ENCODE results near the gene METAP1D. TPM values are rescaled to one million over a fixed set of nuclear protein-coding genes. Genes with fewer than 3 reads are reported as not detected.
A peak's percentile ranks its signal among the peaks of the same experiment; 100 is the strongest.
"Not testable (repeated sequence)": the region's sequence is repeated elsewhere in the genome, so short reads cannot be mapped to it uniquely, and the experiment has no call there.

The METAP1D gene
- total and polyA plus RNA-seq, 8 donors, result 2.9 to 16.2 (median 4.7) TPM

GRCh38 chr2:172109256-172109987, 109.7 kb downstream of the METAP1D start:
- intact Hi-C loops (cut with DNase I; ENCODE audit: low total_unique reads), result loop anchor here (10.0 kb wide), 2 partner anchors 295 to 405 kb away; no protein-coding TSS in a partner anchor
- H3K4me1 ChIP-seq, result peaks cover 12 to 26% (median 20%) of the 10 kb centered on the region in 4 donors
- WGBS, 5 donors, result 36 to 48% (median 43%) methylated on average over 29 of the region's 29 CpGs
- no peak for TF ChIP-seq EP300 (IDR thresholded peaks at IDR 0.05)
- no peak for TF ChIP-seq POLR2AphosphoS5 (IDR thresholded peaks at IDR 0.05)
- TF ChIP-seq POLR2A (IDR thresholded peaks at IDR 0.05), result no peak
- TF ChIP-seq, protein P1, sequence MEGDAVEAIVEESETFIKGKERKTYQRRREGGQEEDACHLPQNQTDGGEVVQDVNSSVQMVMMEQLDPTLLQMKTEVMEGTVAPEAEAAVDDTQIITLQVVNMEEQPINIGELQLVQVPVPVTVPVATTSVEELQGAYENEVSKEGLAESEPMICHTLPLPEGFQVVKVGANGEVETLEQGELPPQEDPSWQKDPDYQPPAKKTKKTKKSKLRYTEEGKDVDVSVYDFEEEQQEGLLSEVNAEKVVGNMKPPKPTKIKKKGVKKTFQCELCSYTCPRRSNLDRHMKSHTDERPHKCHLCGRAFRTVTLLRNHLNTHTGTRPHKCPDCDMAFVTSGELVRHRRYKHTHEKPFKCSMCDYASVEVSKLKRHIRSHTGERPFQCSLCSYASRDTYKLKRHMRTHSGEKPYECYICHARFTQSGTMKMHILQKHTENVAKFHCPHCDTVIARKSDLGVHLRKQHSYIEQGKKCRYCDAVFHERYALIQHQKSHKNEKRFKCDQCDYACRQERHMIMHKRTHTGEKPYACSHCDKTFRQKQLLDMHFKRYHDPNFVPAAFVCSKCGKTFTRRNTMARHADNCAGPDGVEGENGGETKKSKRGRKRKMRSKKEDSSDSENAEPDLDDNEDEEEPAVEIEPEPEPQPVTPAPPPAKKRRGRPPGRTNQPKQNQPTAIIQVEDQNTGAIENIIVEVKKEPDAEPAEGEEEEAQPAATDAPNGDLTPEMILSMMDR (IDR thresholded peaks at IDR 0.05), result no peak
- H3K27ac ChIP-seq, result no peak overlapping the region
- H3K27me3 ChIP-seq, result peaks cover 21 to 79% (median 54%) of the 10 kb centered on the region in 3 donors
- no peaks in the 10 kb centered on the region for H3K9me3 ChIP-seq
- no peaks in the 10 kb centered on the region for H3K36me3 ChIP-seq
- no peak overlapping the region for H3K4me3 ChIP-seq
- no peak for DNase-seq

DNA sequence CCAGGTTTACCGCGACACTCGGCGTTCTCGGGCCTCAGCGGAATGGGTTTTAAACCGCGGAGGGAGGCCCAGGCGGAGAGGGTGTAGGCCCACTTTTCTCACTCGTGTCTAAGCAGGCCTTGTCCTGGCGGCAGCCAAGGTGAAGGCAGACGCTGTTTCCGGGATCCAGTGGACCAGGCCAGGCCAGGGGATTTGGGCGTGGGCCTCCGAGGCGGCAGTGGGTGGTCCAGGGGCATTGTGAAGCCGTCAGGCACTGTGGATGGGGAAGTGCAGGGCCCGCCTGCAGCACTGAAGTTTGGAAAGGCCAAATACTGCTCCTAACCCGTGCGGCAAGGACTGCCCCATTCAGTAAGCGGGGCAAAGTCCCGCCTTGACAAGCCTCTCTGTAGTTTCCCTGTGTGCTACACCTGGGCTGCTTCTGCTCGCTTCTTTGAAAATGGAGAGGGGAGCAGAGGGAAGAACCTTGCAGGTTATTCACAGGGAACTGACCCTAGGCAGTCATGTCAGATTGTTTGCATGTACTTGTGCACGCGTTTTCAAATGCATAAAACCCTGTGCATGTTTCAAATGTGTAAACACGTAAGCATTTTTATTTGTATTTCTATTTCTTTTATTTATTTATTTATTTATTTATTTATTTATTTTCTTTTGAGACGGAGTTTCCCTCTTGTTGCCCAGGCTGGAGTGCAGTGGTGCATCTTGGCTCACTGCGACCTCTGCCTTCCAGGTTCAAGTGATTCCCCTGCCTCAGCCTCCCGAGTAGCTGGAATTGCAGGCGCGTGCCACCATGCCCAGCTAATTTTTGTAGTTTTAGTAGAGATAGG, 110.4 kb downstream of the METAP1D start:
- intact Hi-C loops (cut with DNase I; ENCODE audit: low total_unique reads), result loop anchor here (10.0 kb wide), 2 partner anchors 295 to 405 kb away; no protein-coding TSS in a partner anchor
- 50 to 68% (median 62%) methylated on average over 30 to 31 of the region's 31 CpGs for WGBS, 5 donors
- no peak overlapping the region for H3K27ac ChIP-seq
- H3K36me3 ChIP-seq, result no peaks in the 10 kb centered on the region
- H3K4me1 ChIP-seq, result peaks cover 12 to 26% (median 20%) of the 10 kb centered on the region in 4 donors
- no peaks in the 10 kb centered on the region for H3K9me3 ChIP-seq
- no peak overlapping the region for H3K4me3 ChIP-seq
- DNase-seq, result peak in 1 of 2 donors; percentile 30
- TF ChIP-seq POLR2AphosphoS5 (IDR thresholded peaks at IDR 0.05) (no peak), POLR2A (IDR thresholded peaks at IDR 0.05) (no peak), EP300 (IDR thresholded peaks at IDR 0.05) (no peak)
- TF ChIP-seq, protein P1 (IDR thresholded peaks at IDR 0.05), result no peak
- peaks cover 17 to 73% (median 47%) of the 10 kb centered on the region in 3 donors for H3K27me3 ChIP-seq

- Histone ChIP-seq H3K4me3 (no peak overlapping the region), H3K27me3 (peaks cover 0 to 50% (median 18%) of the 10 kb centered on the region in 3 donors), H3K9me3 (no peaks in the 10 kb centered on the region), H3K27ac (no peak overlapping the region), H3K4me1 (no peaks in the 10 kb centered on the region), H3K36me3 (no peaks in the 10 kb centered on the region)
- DNase-seq, result peak in 1 of 2 donors; percentile 50
- WGBS, 5 donors, result 25 to 48% (median 44%) methylated on average over 2 of the region's 2 CpGs
- no peak for TF ChIP-seq EP300 (IDR thresholded peaks at IDR 0.05)
- TF ChIP-seq, protein P1 (IDR thresholded peaks at IDR 0.05), result peak in 1 of 7 experiments; percentile 5
- intact Hi-C loops (cut with DNase I; ENCODE audit: low total_unique reads), result no loop called here
Observed at GRCh38 chr2:172113617-172114016, 113.9 kb downstream of the METAP1D start.

DNA sequence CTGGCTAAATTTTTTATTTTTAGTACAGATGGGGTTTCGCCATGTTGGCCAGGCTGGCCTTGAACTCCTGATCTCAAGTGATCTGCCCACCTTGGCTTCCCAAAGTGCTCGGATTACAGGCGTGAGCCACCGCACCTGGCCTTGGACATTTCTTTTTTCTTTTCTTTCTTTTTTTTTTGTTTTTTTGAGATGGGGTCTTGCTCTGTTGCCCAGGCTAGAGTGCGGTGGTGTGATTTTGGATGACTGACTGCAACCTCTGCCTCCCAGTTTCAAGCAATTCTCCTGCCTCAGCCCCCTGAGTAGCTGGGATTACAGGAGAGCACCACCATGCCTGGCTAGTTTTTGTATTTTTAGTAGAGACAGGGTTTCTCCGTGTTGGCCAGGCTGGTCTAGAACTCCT, 114.4 kb downstream of the METAP1D start:
- DNase-seq; H3K9me3 ChIP-seq; H3K27ac ChIP-seq; intact Hi-C loops (cut with DNase I; ENCODE audit: low total_unique reads); H3K36me3 ChIP-seq; H3K4me3 ChIP-seq; H3K4me1 ChIP-seq: not testable (repeated sequence)
- 89 to 94% (median 90%) methylated on average over 6 of the region's 6 CpGs for WGBS, 5 donors
- H3K27me3 ChIP-seq, result peaks cover 0 to 44% (median 12%) of the 10 kb centered on the region in 3 donors

Data from stomach (tissue), 9 donors.